HG03469 (cell line): ENCODE measurements around the gene ARF3.

Experiments used
- ATAC-seq: cut with Tn5 transposase; IDR thresholded peaks from one replicate; pipeline ENCODE4 v1.9.1; 2021; ENCODE audit warnings: mild to moderate bottlenecking, moderate library complexity, moderate number of reproducible peaks; ENCODE audit not compliant: unreplicated experiment

ARF3 gene

GRCh38 chr12:48957141-48958048 lies at the start of gene ARF3:
Gene ARF3, minus strand, starts transcription at chr12:48957487. Its CDS starts 16,392 bp downstream, at chr12:48941095.
- no peak for ATAC-seq

- ATAC-seq = no peak
These were observed 43.1 kb upstream of the ARF3 start for GRCh38 chr12:49000346-49000745.

GRCh38 chr12:48999371-49000131 lies 42.3 kb upstream of the ARF3 start, which contains the start of gene DDN:
Gene DDN, minus strand, starts transcription at chr12:48999375. Its CDS starts 88 bp downstream, at chr12:48999287.
- no peak for ATAC-seq

- no peak for ATAC-seq
These were observed 41.4 kb upstream of the ARF3 start for GRCh38 chr12:48998497-48999353.

- ATAC-seq = no peak
These were observed 40.6 kb upstream of the ARF3 start for GRCh38 chr12:48997719-48998496.

- no peak for ATAC-seq
These were observed 39.8 kb upstream of the ARF3 start for GRCh38 chr12:48996794-48997718.

- no peak for ATAC-seq
These were observed 38.0 kb upstream of the ARF3 start for GRCh38 chr12:48995086-48995879.

GRCh38 chr12:48994224-48995085 lies 37.2 kb upstream of the ARF3 start:
- no peak for ATAC-seq

- ATAC-seq = no peak
These were observed 36.5 kb upstream of the ARF3 start for GRCh38 chr12:48993787-48994186.

GRCh38 chr12:48991247-48992050 lies 34.2 kb upstream of the ARF3 start:
- no peak for ATAC-seq

GRCh38 chr12:48990552-48990951 lies 33.3 kb upstream of the ARF3 start:
- no peak for ATAC-seq

GRCh38 chr12:48988030-48988649 lies 30.9 kb upstream of the ARF3 start:
- no peak for ATAC-seq

- no peak for ATAC-seq
These were observed 29.5 kb upstream of the ARF3 start for GRCh38 chr12:48986720-48987291.

- no peak for ATAC-seq
These were observed 28.6 kb upstream of the ARF3 start for GRCh38 chr12:48985901-48986300.

GRCh38 chr12:48985475-48985897 lies 28.2 kb upstream of the ARF3 start:
- ATAC-seq = no peak
